ENCODE results near the gene TBL1XR1. TPM values are rescaled to one million over a fixed set of nuclear protein-coding genes. Genes with fewer than 3 reads are reported as not detected.

Gene TBL1XR1
- total and polyA plus RNA-seq, 2 of the 13 experiments (the other 11 are each of a cell fraction or from before 2014, with no cell fraction given): 57.7 to 62.5 TPM

- 0 out of 2 replicates have a peak, but pooled peaks have one; percentile 53 for TF ChIP-seq ZSCAN5A (CRISPR knock-in tag; IDR thresholded peaks at IDR 0.05; ENCODE audit: borderline replicate concordance)
- no peak for TF ChIP-seq GATAD1 (CRISPR knock-in tag; IDR thresholded peaks at IDR 0.05)
- TF ChIP-seq YY1 (IDR thresholded peaks at IDR 0.05; ENCODE audit: insufficient read depth, insufficient replicate concordance, low read depth, low read length): peak; percentile 44
- no peak for TF ChIP-seq CEBPZ (IDR thresholded peaks at IDR 0.05; ENCODE audit: low read length)
- no peak for TF ChIP-seq ZNF230 (CRISPR knock-in tag; IDR thresholded peaks at IDR 0.05)
- TF ChIP-seq TAF1 (CRISPR knock-in tag; IDR thresholded peaks at IDR 0.05): 0 out of 2 replicates have a peak, but pooled peaks have one; percentile 5
- no peak; the same call in 1 of the 2 replicates for TF ChIP-seq MAZ (IDR thresholded peaks at IDR 0.05; ENCODE audit: borderline replicate concordance, low read depth, low read length)
- TF ChIP-seq MAZ (CRISPR knock-in tag; IDR thresholded peaks at IDR 0.05; ENCODE audit: low read depth): peak; percentile 53; the same call in 1 of the 2 replicates
- TF ChIP-seq ARID2 (CRISPR knock-in tag; IDR thresholded peaks at IDR 0.05; ENCODE audit: borderline replicate concordance): no peak
- no peak for TF ChIP-seq FOXP4 (CRISPR knock-in tag; IDR thresholded peaks at IDR 0.05)
- no peak for TF ChIP-seq NPAS2 (CRISPR knock-in tag; IDR thresholded peaks at IDR 0.05; ENCODE audit: borderline replicate concordance)
- TF ChIP-seq SALL1 (CRISPR knock-in tag; IDR thresholded peaks at IDR 0.05): peak; percentile 61
- TF ChIP-seq DMAP1 (CRISPR knock-in tag; IDR thresholded peaks at IDR 0.05): peak; percentile 60; the same call in 1 of the 2 replicates
- TF ChIP-seq, protein P1, sequence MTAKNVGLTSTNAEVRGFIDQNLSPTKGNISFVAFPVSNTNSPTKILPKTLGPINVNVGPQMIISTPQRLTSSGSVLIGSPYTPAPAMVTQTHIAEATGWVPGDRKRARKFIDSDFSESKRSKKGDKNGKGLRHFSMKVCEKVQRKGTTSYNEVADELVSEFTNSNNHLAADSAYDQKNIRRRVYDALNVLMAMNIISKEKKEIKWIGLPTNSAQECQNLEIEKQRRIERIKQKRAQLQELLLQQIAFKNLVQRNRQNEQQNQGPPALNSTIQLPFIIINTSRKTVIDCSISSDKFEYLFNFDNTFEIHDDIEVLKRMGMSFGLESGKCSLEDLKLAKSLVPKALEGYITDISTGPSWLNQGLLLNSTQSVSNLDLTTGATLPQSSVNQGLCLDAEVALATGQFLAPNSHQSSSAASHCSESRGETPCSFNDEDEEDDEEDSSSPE (CRISPR knock-in tag; IDR thresholded peaks at IDR 0.05): peak; percentile 43; the same call in 1 of the 2 replicates
- no peak for TF ChIP-seq PRDM4 (CRISPR knock-in tag; IDR thresholded peaks at IDR 0.05; ENCODE audit: borderline replicate concordance)
- TF ChIP-seq SAP130 (CRISPR knock-in tag; IDR thresholded peaks at IDR 0.05; ENCODE audit: low read depth): 0 out of 2 replicates have a peak, but pooled peaks have one; percentile 32
Measured at GRCh38 chr3:177197727-177198460, 612 bp upstream of the TBL1XR1 start (continued).
